Prostate gland (tissue), 2 donors: ENCODE data around the gene MAPK8IP3.

Experiments used
- CTCF ChIP-seq, 4 experiments: fragments of 200-600 bp in 2 of 4; fragments of 450-650 bp in 2 of 4; sonication (generic) in 2 of 4; IDR thresholded peaks; 1 replicate in 3 of 4; 2 replicates in 1 of 4; pipeline ENCODE4 v1.5.1; 2016 to 2019; ENCODE audit warnings: antibody characterized with exemption in 4 of 4, mild to moderate bottlenecking in 2 of 4, moderate library complexity in 2 of 4
- POLR2A ChIP-seq: fragments of 450-650 bp; IDR thresholded peaks from one replicate; pipeline ENCODE4 v1.6.1; 2016; ENCODE audit warnings: antibody characterized with exemption, mild to moderate bottlenecking
- POLR2AphosphoS5 ChIP-seq: sonication (generic); formaldehyde crosslinking; IDR thresholded peaks from one replicate; pipeline ENCODE4 v1.6.1; 2017; ENCODE audit warnings: antibody characterized with exemption

- TF ChIP-seq POLR2AphosphoS5 (no peak), CTCF (IDR thresholded peaks at IDR 0.05) (no peak), POLR2A (no peak)
These were observed 84.2 kb downstream of the MAPK8IP3 start for GRCh38 chr16:1790261-1790610.
